ENCODE data around the gene MYH1.

DNA sequence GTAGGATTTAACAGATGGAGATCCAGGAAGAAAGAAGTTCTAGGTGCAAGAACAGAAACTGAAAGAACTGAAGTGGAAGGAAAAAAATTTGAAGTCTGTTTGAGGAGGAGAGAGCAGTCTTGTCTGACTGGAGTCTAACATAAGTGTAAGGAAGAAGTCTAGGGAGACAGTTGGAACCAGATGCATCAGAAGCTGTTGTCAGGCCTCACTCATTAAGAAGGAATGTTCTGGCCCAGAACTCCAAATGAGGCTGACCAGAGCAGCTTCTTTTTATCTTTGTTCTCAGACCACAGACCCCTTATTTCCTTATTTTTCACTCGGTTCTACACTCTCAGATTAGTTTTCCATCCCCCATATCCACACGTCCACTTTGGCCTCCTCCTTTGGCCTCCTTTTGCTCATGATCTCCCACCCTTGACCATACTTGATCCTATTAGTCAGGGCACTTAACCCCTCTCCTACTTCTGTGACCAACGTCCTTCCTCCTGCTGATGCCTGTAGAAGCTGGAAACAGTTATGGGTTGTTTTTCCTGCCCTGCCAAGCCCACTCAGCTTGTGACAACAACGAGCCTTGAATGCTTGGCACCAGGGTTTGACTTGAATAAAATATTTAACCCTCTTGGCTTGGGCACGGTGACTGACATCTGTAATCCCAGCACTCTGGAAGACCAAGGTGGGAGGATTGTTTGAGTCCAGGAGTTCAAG, 38.1 kb upstream of the MYH1 start:
- TF ChIP-seq CTCF (IDR thresholded peaks at IDR 0.05; ENCODE audit: insufficient read depth, low read length): no peak
- no peak for TF ChIP-seq POLR2AphosphoS5 (IDR thresholded peaks at IDR 0.05; ENCODE audit: low read depth)
- no peak for TF ChIP-seq GABPA (IDR thresholded peaks at IDR 0.05; ENCODE audit: low read depth)
